HG02938 (cell line): ENCODE measurements around the gene LRRC56.
"Not testable (repeated sequence)": the region's sequence is repeated elsewhere in the genome, so short reads cannot be mapped to it uniquely, and the experiment has no call there.

Source experiments
- ATAC-seq: cut with Tn5 transposase; IDR thresholded peaks from one replicate; pipeline ENCODE4 v1.9.1; 2021; ENCODE audit warnings: mild to moderate bottlenecking, moderate library complexity; ENCODE audit not compliant: unreplicated experiment

The LRRC56 gene

DNA sequence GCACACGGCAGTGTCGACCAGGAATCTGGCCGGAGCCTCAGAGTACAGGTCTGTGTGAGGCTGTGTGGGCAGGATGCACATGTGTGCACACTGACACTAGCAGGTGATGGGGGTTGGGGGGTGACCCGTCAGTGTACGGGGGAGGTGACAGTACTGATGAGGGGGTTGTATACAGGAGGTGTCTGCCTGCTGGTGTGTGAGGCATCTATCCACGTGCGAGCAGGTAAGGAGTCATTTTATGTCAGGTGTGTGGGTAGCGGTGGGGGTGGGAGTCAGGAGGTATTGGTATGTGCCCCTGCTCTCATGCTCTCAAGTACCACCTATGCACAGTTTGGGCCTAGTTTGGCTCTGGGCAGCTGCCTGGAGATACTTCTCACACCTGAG, 34.5 kb downstream of the LRRC56 start:
- no peak for ATAC-seq

DNA sequence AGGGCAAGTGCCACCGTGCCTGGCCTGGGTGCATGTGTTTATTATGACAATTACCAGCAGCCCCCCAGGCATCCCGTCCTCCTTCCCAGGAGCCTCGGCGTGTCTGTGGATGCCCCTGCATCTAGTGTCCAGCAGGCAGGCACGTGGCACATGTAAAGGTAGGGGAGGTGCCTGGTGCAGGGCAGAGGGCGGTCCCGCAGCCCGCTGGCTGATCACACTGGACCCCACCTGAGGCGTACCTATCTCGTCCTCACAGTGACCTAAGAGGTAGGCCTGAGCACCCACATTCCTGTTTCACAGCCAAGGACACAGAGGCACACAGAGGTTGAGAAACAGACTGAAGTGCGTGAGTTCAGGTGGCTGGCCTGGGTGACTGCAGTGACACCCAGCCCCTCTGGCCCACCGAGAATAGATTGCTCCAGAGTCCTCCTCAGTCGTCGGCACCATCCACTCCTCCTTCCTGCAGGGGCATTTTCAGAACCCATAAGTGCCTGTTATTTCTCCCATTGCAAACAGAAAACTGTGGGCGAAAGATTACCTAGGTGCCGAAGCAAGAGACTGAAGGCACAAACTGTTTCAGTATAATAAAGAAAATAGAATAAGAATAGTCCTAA, 35.9 kb downstream of the LRRC56 start:
- ATAC-seq: no peak

DNA sequence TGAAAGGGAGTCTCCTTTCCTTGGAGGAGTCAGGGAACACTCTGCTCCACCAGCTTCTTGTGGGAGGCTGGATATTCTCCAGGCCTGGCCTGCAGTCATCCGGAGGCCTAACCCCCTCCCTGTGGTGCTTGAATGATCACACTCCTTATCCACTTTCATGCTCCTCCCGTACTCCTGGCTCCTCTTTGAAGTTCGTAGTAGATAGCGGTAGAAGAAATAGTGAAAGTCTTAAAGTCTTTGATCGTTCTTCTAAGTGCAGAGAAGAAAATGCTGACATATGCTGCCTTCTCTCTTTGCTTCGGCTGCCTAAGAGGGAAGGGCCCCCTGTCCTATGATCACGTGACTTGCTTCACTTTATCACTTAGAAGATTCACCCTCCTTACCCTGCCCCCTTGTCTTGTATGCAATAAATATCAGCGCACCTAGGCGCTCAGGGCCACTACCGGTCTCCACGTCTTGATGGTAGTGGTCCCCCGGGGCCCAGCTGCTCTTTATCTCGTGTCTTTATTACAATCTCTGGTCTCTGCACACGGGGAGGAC, 36.8 kb downstream of the LRRC56 start:
- ATAC-seq: not testable (repeated sequence)

DNA sequence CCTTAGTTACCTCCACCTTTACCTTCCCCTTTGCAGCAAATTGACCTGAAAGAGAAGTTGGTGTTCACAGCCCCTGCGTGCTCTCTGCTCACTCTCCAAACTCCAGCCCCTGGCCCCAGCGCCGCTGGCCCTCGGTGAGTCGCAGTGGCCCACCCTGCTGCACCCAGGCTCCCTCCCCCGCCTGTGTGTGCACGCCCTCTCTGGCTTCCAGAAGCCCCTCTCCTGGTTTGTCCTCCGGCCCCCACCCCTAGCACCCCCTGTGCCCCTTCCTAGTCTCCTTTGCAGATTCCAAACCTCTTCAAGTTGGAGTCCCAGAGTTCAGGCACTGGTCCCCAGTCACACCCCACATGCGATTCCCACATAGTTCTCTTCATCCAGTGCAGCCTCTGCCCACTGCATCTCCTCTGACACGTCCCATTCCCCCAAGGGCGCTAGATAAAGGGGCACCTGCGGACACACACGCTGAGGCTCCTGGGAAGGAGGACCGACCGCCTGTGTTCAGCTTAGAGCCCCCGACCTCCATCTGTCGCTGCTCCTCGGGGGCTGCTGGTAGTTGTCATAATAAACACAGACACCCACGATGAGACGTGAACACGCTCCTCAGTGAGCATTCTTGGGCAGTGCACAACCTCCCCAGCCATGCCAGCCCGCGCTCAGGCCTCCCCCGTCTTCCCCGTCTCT, 37.4 kb downstream of the LRRC56 start:
- ATAC-seq: no peak

DNA sequence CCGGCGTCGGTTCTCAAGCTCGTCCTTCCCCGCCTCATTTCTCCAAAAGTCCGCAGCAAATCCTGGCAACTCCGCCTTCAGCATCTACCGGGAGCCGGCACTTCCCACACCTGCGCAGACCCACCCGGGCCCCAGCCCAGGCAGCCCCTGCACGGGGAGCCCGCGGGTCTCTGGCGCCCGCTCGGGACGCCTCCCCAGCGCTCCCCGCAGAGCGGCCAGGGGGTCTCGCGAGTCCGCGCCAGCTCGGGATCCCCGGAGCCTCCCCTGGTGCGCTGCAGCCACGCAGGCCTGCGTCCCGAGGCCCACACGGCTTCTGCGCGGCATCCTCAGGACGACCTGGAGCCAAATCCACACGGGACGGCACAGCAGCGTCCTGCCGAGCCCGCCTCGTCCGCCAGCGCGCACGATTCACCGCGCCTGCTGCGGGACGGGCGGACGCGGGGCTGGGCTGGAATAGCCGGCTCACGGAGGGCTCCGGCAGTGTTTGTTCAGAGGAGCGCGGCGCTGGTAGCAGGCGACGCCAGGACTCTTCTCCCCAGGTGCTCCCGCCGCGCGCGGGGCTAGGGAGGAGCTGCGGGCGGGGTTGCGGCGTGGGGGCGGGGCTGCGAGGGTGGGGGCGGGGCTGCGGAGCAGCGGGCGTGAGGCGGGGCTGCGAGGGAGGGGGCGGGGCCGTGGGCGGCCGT, 38.1 kb downstream of the LRRC56 start:
- peak; percentile 38 for ATAC-seq

DNA sequence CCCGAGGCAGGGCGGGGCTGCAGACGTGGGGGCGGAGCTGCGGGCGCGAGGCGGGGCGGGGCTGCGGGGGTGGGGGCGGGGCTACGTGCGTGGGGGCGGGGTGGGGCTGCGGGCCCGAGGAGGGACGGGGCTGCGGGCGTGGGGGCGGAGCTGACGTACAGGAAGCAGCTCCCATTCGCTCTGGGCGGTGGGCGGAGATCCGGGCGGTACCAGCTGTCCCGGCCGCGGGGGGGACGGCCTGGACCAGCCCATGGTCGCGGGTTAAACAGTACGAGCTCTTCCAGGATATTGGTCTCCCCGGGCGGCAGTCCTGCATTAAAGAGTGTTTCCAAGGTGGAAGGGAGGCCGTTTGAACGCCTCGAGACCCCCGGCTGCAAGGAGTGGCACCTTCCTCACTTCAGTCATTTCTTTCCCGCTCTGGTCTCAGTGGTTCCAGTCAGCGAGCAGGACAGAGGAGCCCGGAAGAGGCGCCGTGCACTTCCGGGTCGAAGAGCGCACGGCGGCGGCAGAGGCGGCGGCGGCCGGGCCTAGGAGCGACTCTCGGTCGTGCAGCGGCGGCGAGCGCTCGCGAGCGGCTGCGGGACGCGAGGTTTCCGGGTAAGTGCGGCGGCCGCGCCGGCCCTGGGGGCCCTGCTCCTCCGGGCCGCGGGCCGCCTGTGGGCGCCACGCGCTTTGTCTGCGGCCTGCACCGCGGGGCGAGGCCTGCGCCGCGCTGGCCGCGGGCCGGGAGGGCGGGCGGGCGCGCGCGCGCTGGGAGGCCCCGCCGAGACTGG, 38.9 kb downstream of the LRRC56 start, which contains the start of gene PHRF1:
TSS of gene PHRF1 (plus strand) at position 475 of the 773 bp plus-strand sequence. CDS start 5,043 bp downstream, outside the sequence.
- peak; percentile 82 for ATAC-seq

DNA sequence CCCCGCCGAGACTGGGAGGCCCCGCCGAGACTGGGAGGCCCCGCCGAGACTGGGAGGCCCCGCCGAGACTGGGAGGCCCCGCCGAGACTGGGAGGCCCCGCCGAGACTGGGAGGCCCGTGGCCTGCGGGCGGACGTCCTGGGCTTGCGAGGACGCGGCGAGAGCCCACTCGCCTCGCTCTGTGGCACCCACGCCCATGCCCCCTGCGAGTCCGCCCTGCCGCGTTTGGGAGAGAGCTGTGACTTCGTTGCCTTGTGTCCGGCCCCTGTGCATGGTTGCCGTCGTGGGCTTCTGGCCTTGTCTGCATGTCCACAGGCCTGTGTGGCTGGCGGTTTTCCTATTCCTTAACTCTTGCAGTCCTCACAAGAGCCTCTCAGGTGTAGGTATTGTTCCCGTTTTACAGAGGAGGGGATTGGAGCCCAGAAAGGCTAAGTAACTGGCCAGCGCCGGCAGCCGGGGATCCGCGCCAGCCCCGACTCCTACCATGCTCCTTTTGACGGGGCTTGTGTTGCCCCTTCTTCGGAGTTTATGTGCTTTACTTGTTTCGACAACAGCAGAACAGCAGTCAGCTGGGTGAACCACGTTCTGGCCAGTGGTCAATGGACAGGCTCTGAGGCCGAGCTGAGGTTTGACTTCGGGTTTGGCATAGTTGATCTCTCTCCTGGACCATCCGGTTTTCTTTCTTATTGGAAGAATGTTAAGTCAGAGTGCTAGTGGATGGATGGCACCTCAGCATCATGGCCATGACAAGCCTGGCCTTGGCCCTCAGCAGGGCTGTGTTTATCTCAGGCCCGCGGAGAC, 39.7 kb downstream of the LRRC56 start:
- ATAC-seq: no peak

DNA sequence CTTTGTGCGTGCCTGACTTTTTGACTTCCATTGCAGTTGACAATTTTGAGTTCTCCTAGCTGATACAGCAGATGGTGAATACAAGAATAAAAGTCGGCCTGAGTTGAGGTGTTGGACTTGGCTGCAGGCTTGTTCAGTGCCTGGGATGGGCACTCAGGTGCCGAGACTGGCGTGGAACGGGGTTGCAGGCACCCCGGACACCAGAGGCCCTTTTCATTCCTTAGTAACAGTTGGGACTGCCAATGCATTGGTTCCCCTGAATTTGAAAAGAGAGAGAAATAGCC, 40.2 kb downstream of the LRRC56 start:
- no peak for ATAC-seq

DNA sequence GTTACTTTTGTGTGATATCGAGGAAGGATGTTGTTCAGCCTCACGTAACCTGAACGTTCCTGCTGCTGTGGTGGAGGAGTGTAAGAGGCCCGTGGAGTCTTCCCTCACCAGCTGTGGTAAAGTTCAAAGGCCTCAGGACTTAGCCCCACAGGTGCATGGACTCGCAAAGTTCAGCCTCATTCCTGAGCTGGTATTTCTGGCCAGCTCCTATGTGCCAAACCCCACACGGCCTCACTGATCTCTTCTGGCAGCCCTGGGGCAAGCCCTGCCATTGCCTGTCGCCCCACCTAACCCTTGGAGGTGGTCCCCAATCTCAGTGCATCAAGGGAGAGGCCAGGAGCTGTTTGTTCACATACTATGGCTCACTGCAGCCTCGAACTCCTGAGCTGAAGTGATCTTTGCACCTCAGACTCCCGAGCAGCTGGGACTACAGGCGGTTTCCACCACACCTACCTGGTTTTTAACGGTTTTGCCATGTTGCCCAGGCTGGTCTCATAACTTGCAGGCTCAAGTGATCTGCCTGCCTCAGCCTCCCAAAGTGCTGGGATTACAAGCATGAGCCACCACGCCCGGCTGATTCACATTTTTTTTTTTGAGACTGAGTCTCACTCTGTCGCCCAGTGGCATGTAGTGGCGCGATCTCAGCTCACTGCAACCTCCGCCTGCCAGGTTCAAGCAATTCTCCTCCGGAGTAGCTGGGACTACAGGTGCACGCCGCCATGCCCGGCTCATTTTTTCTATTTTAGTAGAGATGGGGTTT, 41.1 kb downstream of the LRRC56 start:
- ATAC-seq: no peak

DNA sequence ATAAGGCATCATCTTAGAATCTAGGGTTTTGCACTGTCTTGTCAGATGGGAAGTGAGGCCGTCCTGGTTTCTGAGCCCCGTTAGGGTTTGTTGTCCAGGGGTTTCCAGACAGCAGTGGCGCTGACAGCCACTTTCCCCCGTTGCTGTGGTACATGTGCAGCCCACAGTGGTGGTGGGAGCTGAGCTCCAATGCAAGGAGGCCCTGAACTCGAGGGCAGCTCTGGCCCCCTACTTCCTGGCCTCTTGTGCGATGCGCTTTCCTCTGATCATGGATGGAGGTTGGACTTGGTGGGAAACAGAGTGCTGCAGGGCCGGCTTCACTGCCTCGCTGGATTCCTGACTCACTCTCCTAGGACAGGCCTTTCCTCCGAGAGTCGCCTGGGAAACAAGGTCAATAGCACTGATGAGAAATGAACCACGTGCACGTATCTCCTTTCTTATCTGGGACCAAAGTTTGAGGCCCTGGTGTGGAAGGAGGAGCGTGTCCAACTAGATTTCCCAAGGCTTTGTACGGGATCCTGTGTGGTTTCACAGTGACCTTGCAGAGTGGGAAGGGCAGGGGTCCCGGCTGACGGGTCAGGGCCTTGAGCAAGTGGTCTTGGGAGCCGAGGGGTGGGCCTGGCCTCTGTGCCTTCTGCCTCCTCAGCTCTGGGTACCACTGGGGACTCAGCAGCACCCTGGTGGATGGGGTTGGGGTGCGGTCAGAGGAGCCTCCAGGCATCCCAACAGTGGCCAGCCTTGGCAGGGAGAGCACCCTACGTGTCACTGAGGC, 42.7 kb downstream of the LRRC56 start:
- ATAC-seq: no peak

DNA sequence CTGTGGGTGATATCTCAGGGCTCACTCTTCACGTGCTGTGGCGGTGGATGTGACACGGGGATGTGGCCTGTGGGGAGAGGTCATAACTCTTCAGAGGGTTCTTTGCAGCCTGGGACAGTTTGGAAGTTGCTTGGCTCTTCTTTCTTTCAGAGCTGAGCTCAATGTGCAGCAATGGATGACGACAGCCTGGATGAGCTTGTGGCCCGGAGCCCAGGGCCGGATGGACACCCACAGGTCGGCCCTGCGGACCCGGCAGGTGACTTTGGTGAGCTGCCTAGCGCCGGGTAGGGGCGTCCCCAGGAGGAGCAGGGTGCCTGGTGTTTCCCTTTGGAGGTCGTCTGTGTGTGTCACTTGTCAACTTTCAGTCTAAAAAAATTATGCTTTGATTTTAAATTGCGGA, 44.0 kb downstream of the LRRC56 start:
- no peak for ATAC-seq

DNA sequence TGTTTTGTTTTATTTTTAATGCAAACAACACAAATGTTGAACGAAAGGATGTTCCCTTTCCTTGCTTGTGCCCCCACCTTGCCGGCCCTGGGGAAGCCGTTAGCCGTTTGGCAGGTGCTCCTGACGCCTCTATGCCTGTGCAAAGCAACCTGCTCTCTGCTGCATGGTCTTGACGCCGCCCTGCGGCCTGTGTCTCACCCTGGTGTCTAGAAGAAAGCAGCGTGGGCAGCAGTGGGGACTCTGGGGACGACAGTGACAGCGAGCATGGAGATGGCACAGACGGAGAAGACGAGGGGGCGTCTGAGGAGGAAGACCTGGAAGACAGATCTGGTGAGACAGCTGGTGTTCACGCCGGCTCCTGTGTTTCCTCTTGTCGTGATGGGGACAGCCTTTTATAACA, 44.4 kb downstream of the LRRC56 start:
- no peak for ATAC-seq

DNA sequence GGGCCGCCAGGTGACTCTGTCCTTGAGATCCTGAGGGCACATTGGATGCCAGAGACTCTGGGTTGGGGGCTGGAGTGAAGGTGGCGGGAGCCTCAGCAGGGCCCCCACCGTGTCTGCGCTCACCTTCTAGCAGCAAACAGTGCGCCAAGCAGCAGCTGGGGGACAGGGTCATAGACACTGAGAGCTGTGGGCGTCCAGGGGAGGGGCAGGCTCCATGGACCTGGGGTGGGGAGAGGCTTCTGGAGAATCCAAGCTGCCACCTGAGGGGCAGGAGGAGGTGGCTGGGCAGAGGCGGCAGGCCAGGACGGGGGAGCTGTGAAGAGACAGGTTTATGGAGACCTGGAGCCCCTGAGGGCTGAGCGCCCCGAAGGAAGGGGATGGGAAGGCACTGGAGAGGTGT, 47.0 kb downstream of the LRRC56 start:
- no peak for ATAC-seq

DNA sequence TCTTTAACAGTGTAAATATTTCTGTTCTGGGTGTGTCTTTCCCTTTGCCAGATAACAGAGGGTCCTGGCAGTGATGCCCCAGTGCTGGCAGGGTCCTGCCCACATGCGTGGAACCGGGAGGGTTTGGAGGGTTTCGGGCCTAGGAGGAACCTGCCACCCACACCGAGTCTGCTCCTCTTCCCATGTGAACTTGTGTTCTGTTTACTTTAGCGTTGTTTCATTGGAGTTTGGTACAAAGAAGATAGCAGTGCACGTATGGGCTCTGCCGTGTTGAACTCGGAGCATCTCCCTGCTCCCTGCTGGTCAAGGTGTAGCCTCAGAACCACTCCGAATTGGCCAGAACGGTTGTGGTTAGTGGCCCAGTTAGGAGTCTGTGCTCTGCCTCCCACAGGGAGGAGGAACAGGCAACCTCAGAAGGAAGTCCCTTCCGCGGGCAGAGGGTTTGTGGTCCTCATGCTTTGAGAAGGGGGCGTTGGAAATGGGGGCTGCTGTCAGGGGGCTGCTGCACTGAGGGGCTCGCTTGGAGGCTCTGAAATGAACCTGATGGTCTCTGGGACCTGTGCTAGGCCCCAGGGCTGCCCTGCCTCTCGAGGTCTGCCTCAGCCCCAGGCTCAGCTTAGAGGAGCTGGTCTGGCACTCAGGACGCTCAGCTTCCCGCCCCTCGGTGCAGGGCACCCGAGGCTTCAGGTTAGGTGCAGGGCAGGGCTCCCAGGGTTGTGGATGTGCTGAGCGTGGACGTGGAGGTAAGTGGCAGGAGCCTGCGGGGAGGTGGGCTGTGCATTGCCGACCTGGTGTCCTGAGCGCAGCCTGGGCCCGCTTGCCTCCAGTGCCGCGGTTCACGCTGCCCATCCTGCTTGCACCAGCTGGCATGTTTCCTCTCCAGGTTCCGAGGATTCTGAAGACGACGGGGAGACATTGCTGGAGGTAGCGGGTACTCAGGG, 49.3 kb downstream of the LRRC56 start:
- ATAC-seq: no peak

DNA sequence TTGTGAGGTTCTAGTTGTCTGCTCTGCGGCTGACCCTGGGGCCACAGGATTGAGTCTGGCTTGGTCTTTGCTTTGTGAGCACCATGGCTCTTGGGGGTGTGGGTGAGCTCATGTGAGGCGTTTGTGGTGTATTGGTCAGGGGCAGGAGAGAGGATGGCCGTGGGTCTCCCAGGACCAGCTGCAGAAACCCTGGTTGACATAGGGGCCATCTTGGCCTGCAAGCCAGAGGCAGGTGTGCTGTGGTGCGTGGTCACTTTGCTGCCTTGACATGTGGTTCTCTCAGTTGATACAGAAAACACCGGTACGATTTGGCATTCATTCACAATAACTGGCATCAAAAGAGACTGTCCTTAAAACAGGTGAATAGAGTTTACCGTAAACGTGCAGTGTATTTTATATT, 50.2 kb downstream of the LRRC56 start:
- ATAC-seq: no peak

DNA sequence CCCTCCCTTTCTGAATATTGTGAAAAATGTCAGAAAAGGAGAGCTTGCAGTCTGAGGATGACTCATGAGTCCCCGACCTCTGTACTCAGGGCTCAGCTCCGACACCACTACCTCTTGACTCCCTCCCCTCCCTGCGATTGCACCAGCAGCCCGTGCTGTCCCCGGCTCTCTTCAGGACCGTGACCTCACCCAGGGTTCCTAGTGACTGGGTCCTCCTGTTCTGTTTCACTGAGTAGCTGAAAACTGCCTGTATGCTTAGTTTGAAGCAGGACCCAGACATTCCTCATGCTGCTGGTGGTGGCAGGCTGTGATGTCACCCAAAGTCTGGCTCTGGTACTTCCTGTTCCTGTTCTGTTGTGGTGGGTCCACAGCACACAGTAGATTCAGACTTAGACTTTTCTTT, 50.7 kb downstream of the LRRC56 start:
- no peak for ATAC-seq

DNA sequence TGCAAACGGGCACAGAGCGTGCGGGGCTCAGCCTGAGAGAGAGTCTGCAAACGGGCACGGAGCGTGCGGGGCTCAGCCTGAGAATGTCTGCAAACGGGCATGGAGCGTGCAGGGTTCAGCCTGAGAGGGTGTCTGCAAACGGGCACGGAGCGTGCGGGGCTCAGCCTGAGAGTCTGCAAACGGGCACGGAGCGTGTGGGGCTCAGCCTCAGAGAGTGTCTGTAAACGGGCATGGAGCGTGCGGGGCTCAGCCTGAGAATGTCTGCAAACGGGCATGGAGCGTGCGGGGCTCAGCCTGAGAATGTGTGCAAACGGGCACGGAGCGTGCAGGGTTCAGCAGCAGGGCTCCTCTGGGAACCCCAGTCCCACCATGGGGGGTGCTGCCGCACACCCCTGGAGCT, 52.5 kb downstream of the LRRC56 start:
- ATAC-seq: no peak

DNA sequence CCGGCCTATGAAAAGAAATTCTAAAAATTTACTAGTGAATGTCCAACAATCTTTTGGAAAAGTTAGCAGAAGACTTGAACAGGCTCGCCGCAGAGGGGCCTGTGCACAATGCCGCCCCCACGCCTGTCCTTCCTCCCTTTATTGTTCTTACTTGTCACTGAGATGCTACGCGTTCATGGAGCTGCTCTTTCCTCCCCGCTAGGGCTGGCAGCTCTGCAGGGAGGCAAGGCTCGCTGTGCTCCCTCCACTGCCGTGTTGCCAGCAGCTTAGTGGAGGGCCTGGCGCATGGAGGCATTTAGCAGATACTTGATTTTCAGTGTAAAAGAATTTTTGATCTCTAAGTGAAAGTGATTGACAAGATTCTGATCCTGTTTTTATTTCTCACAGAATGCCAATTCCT, 53.7 kb downstream of the LRRC56 start:
- ATAC-seq: no peak
